Liver (tissue), 10 donors: Measurements from ENCODE around the gene CLEC17A. TPM values are rescaled to one million over a fixed set of nuclear protein-coding genes. Genes with fewer than 3 reads are reported as not detected.
A peak's percentile ranks its signal among the peaks of the same experiment; 100 is the strongest.

Source experiments
- DNase-seq: peaks from one replicate; pipeline ENCODE4 v3.0.0-alpha.2; 2017; ENCODE audit warnings: low spot score
- H3K27ac ChIP-seq, 2 donors: one replicate each; pipeline ENCODE4 v1.7.0; 2013; ENCODE audit warnings: inconsistent platforms in 2 of 2, low read length in 2 of 2, control low read depth in 1 of 2, low read depth in 1 of 2, mild to moderate bottlenecking in 1 of 2
- H3K27me3 ChIP-seq, 4 donors: one replicate each; pipeline versions ENCODE4 v1.6.1 to v1.7.0; 2013; ENCODE audit warnings: low read length in 3 of 4, inconsistent platforms in 1 of 4, mild to moderate bottlenecking in 1 of 4, moderate library complexity in 1 of 4; ENCODE audit not compliant: control insufficient read depth in 4 of 4, insufficient read depth in 4 of 4
- H3K36me3 ChIP-seq, 4 donors: one replicate each; pipeline versions ENCODE4 v1.6.1 to v1.7.0; 2013; ENCODE audit warnings: low read length in 3 of 4, mild to moderate bottlenecking in 3 of 4, low read depth in 1 of 4, moderate library complexity in 1 of 4; ENCODE audit not compliant: control insufficient read depth in 4 of 4, insufficient read depth in 3 of 4
- H3K4me1 ChIP-seq, 4 donors: one replicate each; pipeline versions ENCODE4 v1.6.1 to v1.7.0; 2013; ENCODE audit warnings: low read length in 3 of 4, mild to moderate bottlenecking in 3 of 4, moderate library complexity in 1 of 4; ENCODE audit not compliant: control insufficient read depth in 4 of 4, insufficient read depth in 4 of 4
- H3K4me3 ChIP-seq, 3 donors: one replicate each; pipeline versions ENCODE4 v1.6.1 to v1.7.0; 2013; ENCODE audit warnings: low read length in 3 of 3, control low read depth in 1 of 3, low read depth in 1 of 3, mild to moderate bottlenecking in 1 of 3
- H3K9ac ChIP-seq, 2 donors: one replicate each; pipeline ENCODE4 v1.7.0; 2013; ENCODE audit warnings: low read length in 2 of 2, mild to moderate bottlenecking in 2 of 2, moderate library complexity in 2 of 2, control low read depth in 1 of 2, low read depth in 1 of 2
- H3K9me3 ChIP-seq, 4 donors: one replicate each; pipeline versions ENCODE4 v1.6.1 to v1.7.0; 2013; ENCODE audit warnings: low read length in 3 of 4; ENCODE audit not compliant: control insufficient read depth in 4 of 4
- EGR1 ChIP-seq, 2 donors: IDR thresholded peaks; 2 replicates each; pipeline ENCODE4 v1.6.1; 2016 to 2018; ENCODE audit warnings: antibody characterized with exemption in 2 of 2, low read depth in 2 of 2
- FOXA1 ChIP-seq: IDR thresholded peaks from 2 replicates; pipeline ENCODE4 v1.6.1; 2016; ENCODE audit warnings: antibody characterized with exemption
- HNF4A ChIP-seq, 2 donors: conservative IDR thresholded peaks; 2 replicates each; pipeline ENCODE4 v1.6.1; 2016; ENCODE audit warnings: antibody characterized with exemption in 2 of 2, mild to moderate bottlenecking in 2 of 2
- HNF4G ChIP-seq: IDR thresholded peaks from 2 replicates; pipeline ENCODE4 v1.6.1; 2016; ENCODE audit warnings: antibody characterized with exemption
- NR2F2 ChIP-seq: IDR thresholded peaks from 2 replicates; pipeline ENCODE4 v1.6.1; 2016; ENCODE audit warnings: antibody characterized with exemption
- RAD21 ChIP-seq, 2 donors: IDR thresholded peaks; 2 replicates each; pipeline ENCODE4 v1.6.1; 2016; ENCODE audit warnings: antibody characterized with exemption in 2 of 2, mild to moderate bottlenecking in 2 of 2
- RXRA ChIP-seq, 2 donors: IDR thresholded peaks; 2 replicates each; pipeline ENCODE4 v1.6.1; 2017 to 2018; ENCODE audit warnings: antibody characterized with exemption in 2 of 2, mild to moderate bottlenecking in 1 of 2
- SP1 ChIP-seq: IDR thresholded peaks from 2 replicates; pipeline ENCODE4 v1.6.1; 2018; ENCODE audit warnings: antibody characterized with exemption, mild to moderate bottlenecking
- TAF1 ChIP-seq: conservative IDR thresholded peaks from 2 replicates; pipeline ENCODE4 v1.6.1; 2016; ENCODE audit warnings: antibody characterized with exemption, mild to moderate bottlenecking
- YY1 ChIP-seq: IDR thresholded peaks from 2 replicates; pipeline ENCODE4 v1.6.1; 2016; ENCODE audit warnings: antibody characterized with exemption, mild to moderate bottlenecking
- WGBS: extraction: QIAGEN DNeasy Blood & Tissue Kit; methylation state at CpG from one replicate; pipeline ENCODE4 v1.1.7; 2013; 5-methylcytosine and 5-hydroxymethylcytosine counted together
- polyA plus RNA-seq, 2 donors: library from polyadenylated mRNA; stranded (reverse) in 1 of 2; unstranded in 1 of 2; fragments of 200-250 nt in 1 of 2; fragments of >200 nt in 1 of 2; fragmentation: Nextera tagmentation in 1 of 2; extraction: Ambion mirVana in 1 of 2; gene quantifications; one replicate each; pipeline versions ENCODE4 v1.2.1 to v1.2.3, GENCODE V29; 2013 to 2015
- small RNA-seq: library from RNA; depleted of rRNA; stranded (forward); fragments of <200 nt; gene quantifications from one replicate; pipeline ENCODE3, GENCODE V24; 2014
- total RNA-seq, 2 donors: library from RNA; depleted of rRNA; stranded (reverse); fragments of >200 nt; gene quantifications; one replicate each; pipeline ENCODE4 v1.2.3, GENCODE V29; 2014
- TF ChIP-seq, protein P1 (sequence below): IDR thresholded peaks from 2 replicates; pipeline ENCODE4 v1.6.1; 2016; ENCODE audit warnings: antibody characterized with exemption
- TF ChIP-seq, protein P2 (sequence below): IDR thresholded peaks from 2 replicates; pipeline ENCODE4 v1.6.1; 2016; ENCODE audit warnings: antibody characterized with exemption
- TF ChIP-seq, protein P3 (sequence below): IDR thresholded peaks from 2 replicates; pipeline ENCODE4 v1.6.1; 2016; ENCODE audit warnings: antibody characterized with exemption, mild to moderate bottlenecking
- donor health status: healthy.
- donor health status: healthy.
- donor health status: healthy.
- donor health status: healthy.
- donor health status: healthy.

CLEC17A gene
- total and polyA plus RNA-seq, 4 donors: 0.22 to 0.28 TPM; not detected in 2

DNA sequence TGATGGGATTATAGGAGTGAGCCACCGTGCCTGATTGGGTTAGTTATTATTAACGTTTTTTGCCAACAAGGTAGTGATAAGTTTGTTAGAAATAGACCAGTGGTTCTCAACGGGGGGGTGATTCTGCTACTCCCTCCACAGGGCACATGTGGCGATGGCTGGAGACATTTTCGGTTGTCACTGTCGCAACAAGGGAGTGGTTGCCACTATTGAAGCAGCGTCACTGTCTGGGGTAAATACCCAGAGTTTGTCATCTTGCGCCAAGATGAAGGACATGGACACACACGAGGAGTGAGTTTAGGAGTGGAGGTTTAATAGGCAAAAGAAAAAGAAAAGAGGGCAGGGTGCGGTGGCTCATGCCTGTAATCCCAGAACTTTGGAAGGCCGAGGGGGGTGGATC lies 72.8 kb downstream of the CLEC17A start (continued):
- TF ChIP-seq, protein P1, sequence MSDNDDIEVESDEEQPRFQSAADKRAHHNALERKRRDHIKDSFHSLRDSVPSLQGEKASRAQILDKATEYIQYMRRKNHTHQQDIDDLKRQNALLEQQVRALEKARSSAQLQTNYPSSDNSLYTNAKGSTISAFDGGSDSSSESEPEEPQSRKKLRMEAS: no peak
- TF ChIP-seq, protein P2, sequence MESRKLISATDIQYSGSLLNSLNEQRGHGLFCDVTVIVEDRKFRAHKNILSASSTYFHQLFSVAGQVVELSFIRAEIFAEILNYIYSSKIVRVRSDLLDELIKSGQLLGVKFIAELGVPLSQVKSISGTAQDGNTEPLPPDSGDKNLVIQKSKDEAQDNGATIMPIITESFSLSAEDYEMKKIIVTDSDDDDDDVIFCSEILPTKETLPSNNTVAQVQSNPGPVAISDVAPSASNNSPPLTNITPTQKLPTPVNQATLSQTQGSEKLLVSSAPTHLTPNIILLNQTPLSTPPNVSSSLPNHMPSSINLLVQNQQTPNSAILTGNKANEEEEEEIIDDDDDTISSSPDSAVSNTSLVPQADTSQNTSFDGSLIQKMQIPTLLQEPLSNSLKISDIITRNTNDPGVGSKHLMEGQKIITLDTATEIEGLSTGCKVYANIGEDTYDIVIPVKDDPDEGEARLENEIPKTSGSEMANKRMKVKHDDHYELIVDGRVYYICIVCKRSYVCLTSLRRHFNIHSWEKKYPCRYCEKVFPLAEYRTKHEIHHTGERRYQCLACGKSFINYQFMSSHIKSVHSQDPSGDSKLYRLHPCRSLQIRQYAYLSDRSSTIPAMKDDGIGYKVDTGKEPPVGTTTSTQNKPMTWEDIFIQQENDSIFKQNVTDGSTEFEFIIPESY: no peak
- no peak for TF ChIP-seq FOXA1

DNA sequence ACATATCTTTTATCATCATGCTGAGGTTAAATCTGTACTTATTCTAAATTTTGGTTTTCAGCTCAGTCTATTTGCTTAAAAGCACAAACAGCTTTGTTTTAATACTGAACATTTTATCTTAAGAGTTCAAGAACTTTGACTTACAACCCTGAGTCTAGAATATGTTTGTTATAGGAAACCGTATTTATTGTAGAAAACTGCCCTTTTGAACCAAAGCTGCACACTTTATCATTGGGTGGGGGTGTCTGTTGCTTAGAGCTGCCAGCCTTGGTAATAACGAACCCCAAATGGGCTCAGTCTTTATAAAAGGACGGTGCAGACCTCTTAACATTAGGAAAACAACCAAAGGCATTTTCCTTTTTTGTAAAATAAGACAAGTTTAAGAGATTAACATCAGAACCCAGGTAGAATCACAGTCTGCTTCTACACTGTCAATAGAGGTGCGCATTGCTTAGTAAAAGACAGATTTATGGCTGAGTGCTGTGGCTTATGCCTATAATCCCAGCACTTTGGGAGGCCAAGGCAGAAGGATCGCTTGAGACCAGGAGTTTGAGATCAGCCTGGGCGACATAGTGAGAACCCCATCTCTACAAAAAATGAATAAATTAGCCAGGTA lies 77.1 kb downstream of the CLEC17A start:
- no peak for TF ChIP-seq EGR1 (IDR thresholded peaks at IDR 0.05; ENCODE audit: low read depth in 2 of 2)
- TF ChIP-seq, protein P3, sequence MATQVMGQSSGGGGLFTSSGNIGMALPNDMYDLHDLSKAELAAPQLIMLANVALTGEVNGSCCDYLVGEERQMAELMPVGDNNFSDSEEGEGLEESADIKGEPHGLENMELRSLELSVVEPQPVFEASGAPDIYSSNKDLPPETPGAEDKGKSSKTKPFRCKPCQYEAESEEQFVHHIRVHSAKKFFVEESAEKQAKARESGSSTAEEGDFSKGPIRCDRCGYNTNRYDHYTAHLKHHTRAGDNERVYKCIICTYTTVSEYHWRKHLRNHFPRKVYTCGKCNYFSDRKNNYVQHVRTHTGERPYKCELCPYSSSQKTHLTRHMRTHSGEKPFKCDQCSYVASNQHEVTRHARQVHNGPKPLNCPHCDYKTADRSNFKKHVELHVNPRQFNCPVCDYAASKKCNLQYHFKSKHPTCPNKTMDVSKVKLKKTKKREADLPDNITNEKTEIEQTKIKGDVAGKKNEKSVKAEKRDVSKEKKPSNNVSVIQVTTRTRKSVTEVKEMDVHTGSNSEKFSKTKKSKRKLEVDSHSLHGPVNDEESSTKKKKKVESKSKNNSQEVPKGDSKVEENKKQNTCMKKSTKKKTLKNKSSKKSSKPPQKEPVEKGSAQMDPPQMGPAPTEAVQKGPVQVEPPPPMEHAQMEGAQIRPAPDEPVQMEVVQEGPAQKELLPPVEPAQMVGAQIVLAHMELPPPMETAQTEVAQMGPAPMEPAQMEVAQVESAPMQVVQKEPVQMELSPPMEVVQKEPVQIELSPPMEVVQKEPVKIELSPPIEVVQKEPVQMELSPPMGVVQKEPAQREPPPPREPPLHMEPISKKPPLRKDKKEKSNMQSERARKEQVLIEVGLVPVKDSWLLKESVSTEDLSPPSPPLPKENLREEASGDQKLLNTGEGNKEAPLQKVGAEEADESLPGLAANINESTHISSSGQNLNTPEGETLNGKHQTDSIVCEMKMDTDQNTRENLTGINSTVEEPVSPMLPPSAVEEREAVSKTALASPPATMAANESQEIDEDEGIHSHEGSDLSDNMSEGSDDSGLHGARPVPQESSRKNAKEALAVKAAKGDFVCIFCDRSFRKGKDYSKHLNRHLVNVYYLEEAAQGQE: no peak
- TF ChIP-seq HNF4G: no peak
- TF ChIP-seq YY1: no peak
- TF ChIP-seq, protein P1: no peak
- TF ChIP-seq HNF4A (conservative IDR thresholded peaks at IDR 0.05): no peak
- no peak for TF ChIP-seq RXRA (IDR thresholded peaks at IDR 0.05)
- no peak for TF ChIP-seq SP1
- TF ChIP-seq RAD21 (IDR thresholded peaks at IDR 0.05): no peak
- TF ChIP-seq TAF1: no peak
- no peak for TF ChIP-seq NR2F2
- Histone ChIP-seq H3K4me3 (no peak overlapping the region), H3K27me3 (no peaks in the 10 kb centered on the region), H3K36me3 (no peaks in the 10 kb centered on the region), H3K27ac (no peak overlapping the region), H3K9me3 (no peaks in the 10 kb centered on the region), H3K4me1 (no peaks in the 10 kb centered on the region), H3K9ac (no peak overlapping the region)
- no peak for DNase-seq
- WGBS: 55% methylated on average over 6 of the region's 6 CpGs

DNA sequence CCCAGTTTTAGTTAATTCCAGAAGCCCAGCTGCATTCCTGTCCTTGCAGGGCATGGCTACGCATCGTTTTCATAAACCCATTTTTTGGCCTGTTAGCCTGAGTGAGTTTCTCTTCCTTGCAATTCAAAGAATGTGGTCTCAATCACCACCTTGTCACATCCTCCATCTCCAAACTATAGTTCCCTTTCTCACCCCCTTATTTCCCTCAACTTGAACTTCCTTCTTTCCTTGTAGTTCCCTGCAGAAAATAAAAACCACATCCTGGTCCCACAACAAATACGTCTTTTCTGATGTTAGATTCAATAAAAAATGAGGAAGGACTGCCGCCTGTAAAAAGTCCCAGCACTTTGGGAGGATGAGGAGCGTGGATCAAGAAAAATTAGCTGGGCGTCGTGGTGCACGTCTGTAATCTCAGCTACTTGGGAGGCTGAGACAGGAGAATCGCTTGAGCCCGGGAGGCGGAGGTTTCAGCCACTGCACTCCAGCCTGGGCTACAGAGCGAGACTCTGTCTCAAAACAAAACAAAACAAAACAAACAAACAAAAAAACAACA lies 78.6 kb downstream of the CLEC17A start:
- Histone ChIP-seq H3K27me3 (no peaks in the 10 kb centered on the region), H3K9me3 (no peaks in the 10 kb centered on the region), H3K4me3 (no peak overlapping the region), H3K9ac (no peak overlapping the region), H3K36me3 (no peaks in the 10 kb centered on the region), H3K4me1 (no peaks in the 10 kb centered on the region), H3K27ac (no peak overlapping the region)
- TF ChIP-seq EGR1 (IDR thresholded peaks at IDR 0.05; ENCODE audit: low read depth in 2 of 2): no peak
- TF ChIP-seq TAF1: no peak
- peak in 1 of 2 donors; percentile 20 for TF ChIP-seq RXRA (IDR thresholded peaks at IDR 0.05)
- no peak for DNase-seq
- 78% methylated on average over 12 of the region's 12 CpGs for WGBS

Small RNA genes lying within 50 kb of the gene (small RNA-seq; reads per million reads assigned to genes)
- gene AC022149.2: not detected
- not detected for gene RN7SL842P

Other genes with a start within 250 kb of the CLEC17A start
- 10 to 100 TPM; 11.3 to 20.4 TPM for gene ADGRE5, start 201.6 kb upstream of the CLEC17A start, total RNA-seq
- 10 to 100 TPM in 1 of 2 donors, 1 to 10 TPM in 1; 7.0 to 17.0 TPM for gene ADGRE5, start 201.6 kb upstream of the CLEC17A start, polyA plus RNA-seq
- gene DDX39A, start 163.7 kb upstream of the CLEC17A start, total RNA-seq: 10 to 100 TPM; 34.6 to 54.7 TPM
- 10 to 100 TPM; 24.9 to 36.1 TPM for gene DDX39A, start 163.7 kb upstream of the CLEC17A start, polyA plus RNA-seq
- gene PKN1, start 149.8 kb upstream of the CLEC17A start, total RNA-seq: 10 to 100 TPM; 24.8 to 41.6 TPM
- 10 to 100 TPM; 13.7 to 19.8 TPM for gene PKN1, start 149.8 kb upstream of the CLEC17A start, polyA plus RNA-seq
- gene PTGER1, start 107.7 kb upstream of the CLEC17A start, total RNA-seq: under 1 TPM in 1 of 2 donors, not detected in 1; 0.42 TPM
- gene PTGER1, start 107.7 kb upstream of the CLEC17A start, polyA plus RNA-seq: under 1 TPM; 0.15 to 0.22 TPM
- gene GIPC1, start 87.0 kb upstream of the CLEC17A start, total RNA-seq: 10 to 100 TPM; 18.4 to 31.7 TPM
- 10 to 100 TPM; 19.4 to 34.5 TPM for gene GIPC1, start 87.0 kb upstream of the CLEC17A start, polyA plus RNA-seq
- 10 to 100 TPM; 32.5 to 43.0 TPM for gene DNAJB1, start 64.7 kb upstream of the CLEC17A start, total RNA-seq
- 10 to 100 TPM; 29.4 to 36.5 TPM for gene DNAJB1, start 64.7 kb upstream of the CLEC17A start, polyA plus RNA-seq
- 10 to 100 TPM; 26.4 to 35.3 TPM for gene TECR, start 53.5 kb upstream of the CLEC17A start, total RNA-seq
- gene TECR, start 53.5 kb upstream of the CLEC17A start, polyA plus RNA-seq: 100 to 1,000 TPM in 1 of 2 donors, 10 to 100 TPM in 1; 86.3 to 157 TPM
- 100 to 1,000 TPM; 110 to 222 TPM for gene NDUFB7, start 11.0 kb upstream of the CLEC17A start, total RNA-seq
- 100 to 1,000 TPM; 282 to 293 TPM for gene NDUFB7, start 11.0 kb upstream of the CLEC17A start, polyA plus RNA-seq
- gene ADGRE3, start 91.8 kb downstream of the CLEC17A start, total RNA-seq: under 1 TPM; 0.28 to 0.67 TPM
- under 1 TPM; 0.15 to 0.17 TPM for gene ADGRE3, start 91.8 kb downstream of the CLEC17A start, polyA plus RNA-seq
- 10 to 100 TPM in 1 of 2 donors, 1 to 10 TPM in 1; 5.5 to 11.2 TPM for gene ZNF333, start 107.0 kb downstream of the CLEC17A start, total RNA-seq
- 1 to 10 TPM; 1.7 to 1.8 TPM for gene ZNF333, start 107.0 kb downstream of the CLEC17A start, polyA plus RNA-seq
- 1 to 10 TPM; 1.0 to 5.3 TPM for gene ADGRE2, start 195.5 kb downstream of the CLEC17A start, total RNA-seq
- 1 to 10 TPM in 1 of 2 donors, under 1 TPM in 1; 0.40 to 1.3 TPM for gene ADGRE2, start 195.5 kb downstream of the CLEC17A start, polyA plus RNA-seq